Left lung (tissue), 10 donors: ENCODE results near the gene MARCHF3. TPM values are rescaled to one million over a fixed set of nuclear protein-coding genes. Genes with fewer than 3 reads are reported as not detected.

Experiments used
- ATAC-seq: fragments of 200-7000 bp; cut with Tn5 transposase; one replicate; pipeline ENCODE4 v1.9.1; 2020; ENCODE audit warnings: moderate library complexity
- DNase-seq, 4 donors: peaks; one replicate each; pipeline ENCODE4 v3.0.0-alpha.2; 2013 to 2020
- H3K27ac ChIP-seq, 2 donors: fragments of 200-600 bp; sonication (generic) in 1 of 2; one replicate each; pipeline versions ENCODE4 v1.5.0 to v1.8.0; 2020 to 2021
- H3K27me3 ChIP-seq, 2 donors: fragments of 200-600 bp; sonication (generic) in 1 of 2; one replicate each; pipeline versions ENCODE4 v1.5.0 to v1.8.0; 2020 to 2021
- H3K36me3 ChIP-seq, 2 donors: fragments of 200-600 bp; sonication (generic) in 1 of 2; one replicate each; pipeline versions ENCODE4 v1.5.0 to v1.8.0; 2020 to 2021
- H3K4me1 ChIP-seq, 2 donors: fragments of 200-600 bp; one replicate each; pipeline ENCODE4 v1.8.0; 2021
- H3K4me3 ChIP-seq, 2 donors: fragments of 200-600 bp; sonication (generic) in 1 of 2; one replicate each; pipeline versions ENCODE4 v1.5.0 to v1.8.0; 2020 to 2021; ENCODE audit warnings: mild to moderate bottlenecking in 1 of 2
- H3K9me3 ChIP-seq, 2 donors: fragments of 200-600 bp; sonication (generic) in 1 of 2; one replicate each; pipeline versions ENCODE4 v1.5.0 to v1.8.0; 2020 to 2021
- intact Hi-C, 2 donors: fragments of 100-400 bp; cut with DNase I; formaldehyde crosslinking; loops; one replicate each; pipeline versions ENCODE4 v1.11.2 to v1.14.2; 2022
- polyA plus RNA-seq, 6 donors: library from polyadenylated mRNA; unstranded; fragments of 120-200 nt; gene quantifications; one replicate each; pipeline ENCODE4 v1.2.1, GENCODE V29; 2013; ENCODE audit not compliant: insufficient read length in 6 of 6
- total RNA-seq, 2 donors: library from RNA; stranded (reverse); fragmentation: NEBNext Ultra II Directional; extraction: Animal tissue kit (Norgen Biotek cat#: 25700); gene quantifications; one replicate each; pipeline ENCODE4 v1.2.1, GENCODE V29; 2021
- TF ChIP-seq, protein P1 (sequence below), 2 donors: fragments of 200-600 bp; sonication (generic) in 1 of 2; IDR thresholded peaks; one replicate each; pipeline versions ENCODE4 v1.5.0 to v1.8.0; 2021; ENCODE audit warnings: antibody characterized with exemption in 2 of 2
- donor health status: DM: no; HTN: yes; CAD: no.
- donor health status: DM: no; HTN: no; CAD: no.

The MARCHF3 gene
- total and polyA plus RNA-seq, 8 donors, result 3.4 to 8.7 (median 5.5) TPM

DNA sequence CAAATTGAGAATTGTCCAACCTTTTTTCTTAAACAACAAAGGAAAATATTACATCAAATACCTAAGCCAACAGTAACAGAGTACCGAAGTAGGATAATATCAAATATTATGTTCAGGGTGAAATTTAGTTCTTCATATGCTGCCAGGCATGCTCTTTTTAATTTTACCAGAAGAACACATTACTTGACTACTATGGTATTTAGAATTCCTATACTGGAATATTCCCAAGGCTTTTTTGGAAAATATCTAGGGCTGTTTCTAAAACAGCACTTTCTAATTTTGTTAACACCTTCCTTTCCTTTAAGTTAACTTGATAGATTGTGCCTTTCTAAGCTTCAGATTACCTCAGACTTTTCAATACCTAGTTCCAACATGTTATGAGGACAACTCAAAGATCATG is 48.7 kb downstream of the MARCHF3 start:
- ATAC-seq (no peak), DNase-seq (no peak)
- Histone ChIP-seq H3K27ac (no peak overlapping the region), H3K36me3 (no peaks in the 10 kb centered on the region), H3K4me1 (no peaks in the 10 kb centered on the region), H3K4me3 (no peak overlapping the region), H3K27me3 (no peaks in the 10 kb centered on the region), H3K9me3 (no peaks in the 10 kb centered on the region)
- TF ChIP-seq, protein P1, sequence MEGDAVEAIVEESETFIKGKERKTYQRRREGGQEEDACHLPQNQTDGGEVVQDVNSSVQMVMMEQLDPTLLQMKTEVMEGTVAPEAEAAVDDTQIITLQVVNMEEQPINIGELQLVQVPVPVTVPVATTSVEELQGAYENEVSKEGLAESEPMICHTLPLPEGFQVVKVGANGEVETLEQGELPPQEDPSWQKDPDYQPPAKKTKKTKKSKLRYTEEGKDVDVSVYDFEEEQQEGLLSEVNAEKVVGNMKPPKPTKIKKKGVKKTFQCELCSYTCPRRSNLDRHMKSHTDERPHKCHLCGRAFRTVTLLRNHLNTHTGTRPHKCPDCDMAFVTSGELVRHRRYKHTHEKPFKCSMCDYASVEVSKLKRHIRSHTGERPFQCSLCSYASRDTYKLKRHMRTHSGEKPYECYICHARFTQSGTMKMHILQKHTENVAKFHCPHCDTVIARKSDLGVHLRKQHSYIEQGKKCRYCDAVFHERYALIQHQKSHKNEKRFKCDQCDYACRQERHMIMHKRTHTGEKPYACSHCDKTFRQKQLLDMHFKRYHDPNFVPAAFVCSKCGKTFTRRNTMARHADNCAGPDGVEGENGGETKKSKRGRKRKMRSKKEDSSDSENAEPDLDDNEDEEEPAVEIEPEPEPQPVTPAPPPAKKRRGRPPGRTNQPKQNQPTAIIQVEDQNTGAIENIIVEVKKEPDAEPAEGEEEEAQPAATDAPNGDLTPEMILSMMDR (IDR thresholded peaks at IDR 0.05), result no peak
- intact Hi-C loops, result no loop called here

DNA sequence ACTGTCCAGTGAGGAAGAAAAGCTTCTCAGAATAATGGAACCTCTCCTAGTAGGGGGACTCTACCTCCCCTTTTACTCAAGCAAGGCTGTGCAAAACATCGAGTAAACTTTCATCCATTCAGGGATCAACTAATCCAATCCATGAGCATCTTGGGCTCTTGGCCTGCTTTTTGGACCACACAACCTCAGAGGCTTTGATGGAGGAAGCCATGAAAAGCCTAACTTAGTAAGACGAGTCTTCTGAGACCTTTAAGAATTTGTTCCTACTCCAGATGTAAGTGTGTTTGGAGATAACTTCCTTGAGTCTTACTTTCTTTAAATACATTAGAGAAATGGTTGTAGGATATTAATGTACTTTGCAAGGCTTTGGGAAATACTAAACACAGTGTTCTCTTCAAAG is 49.1 kb downstream of the MARCHF3 start:
- H3K9me3 ChIP-seq, result no peaks in the 10 kb centered on the region
- TF ChIP-seq, protein P1 (IDR thresholded peaks at IDR 0.05), result no peak
- no peak overlapping the region for H3K4me3 ChIP-seq
- H3K36me3 ChIP-seq, result no peaks in the 10 kb centered on the region
- ATAC-seq (no peak), DNase-seq (no peak)
- H3K4me1 ChIP-seq, result no peaks in the 10 kb centered on the region
- intact Hi-C loops, result no loop called here
- H3K27me3 ChIP-seq, result no peaks in the 10 kb centered on the region
- no peak overlapping the region for H3K27ac ChIP-seq

DNA sequence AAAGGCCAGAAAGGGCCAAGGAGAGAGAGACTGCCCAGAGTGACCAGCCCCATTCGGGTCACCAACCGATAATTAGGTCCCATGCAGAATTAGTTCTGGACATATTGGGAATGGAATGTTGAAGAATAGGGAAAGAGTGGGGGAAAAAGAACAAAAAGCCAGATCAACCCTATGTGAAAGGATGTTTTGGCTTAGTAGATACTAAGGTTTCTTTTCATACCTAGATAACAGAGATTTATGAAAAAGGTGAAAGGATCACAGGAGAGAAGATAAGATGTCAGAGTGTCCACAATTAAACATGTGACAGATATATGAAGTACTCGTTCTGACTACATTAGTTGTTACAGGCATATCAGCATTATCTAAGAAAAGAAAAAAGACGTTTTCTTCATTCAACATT is 52.1 kb downstream of the MARCHF3 start:
- Histone ChIP-seq H3K27me3 (no peaks in the 10 kb centered on the region), H3K4me1 (peaks cover 0 to under 1% of the 10 kb centered on the region in 2 donors), H3K4me3 (no peak overlapping the region), H3K9me3 (no peaks in the 10 kb centered on the region), H3K36me3 (no peaks in the 10 kb centered on the region), H3K27ac (no peak overlapping the region)
- intact Hi-C loops, result no loop called here
- no peak for DNase-seq
- TF ChIP-seq, protein P1 (IDR thresholded peaks at IDR 0.05), result no peak
- ATAC-seq, result no peak

DNA sequence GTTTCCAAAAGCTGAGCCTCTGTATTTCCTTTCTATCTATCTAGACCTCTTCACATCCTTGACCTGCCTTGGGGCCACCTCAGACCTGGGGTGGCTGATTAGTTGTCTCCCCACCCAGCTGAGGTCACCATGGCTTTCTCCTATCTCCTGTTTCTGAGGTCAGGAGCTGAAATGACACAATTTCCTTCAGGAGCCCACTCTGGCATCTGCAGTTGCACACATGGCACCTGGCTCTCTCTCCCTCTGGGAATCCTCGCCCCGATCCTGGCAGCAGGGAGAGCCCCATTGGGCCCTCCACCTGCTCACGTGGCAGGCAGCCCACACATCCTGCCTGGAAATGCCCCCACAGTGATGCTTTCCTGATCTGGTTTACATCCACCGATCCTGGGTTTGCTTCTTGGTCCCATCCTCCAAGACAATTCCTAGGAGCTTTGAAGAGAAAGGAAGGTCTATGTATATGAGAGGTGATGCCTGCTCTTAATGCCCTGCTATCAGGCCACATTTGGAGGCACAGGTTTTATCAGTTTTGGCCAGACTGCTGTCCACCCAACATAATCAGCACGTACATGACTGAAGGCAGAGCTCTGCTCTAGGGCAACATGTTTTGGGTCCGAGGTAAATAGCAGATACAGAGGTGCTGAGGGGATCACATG is 53.7 kb downstream of the MARCHF3 start:
- no peak overlapping the region for H3K27ac ChIP-seq
- peak in 1 of 4 donors; percentile 43 for DNase-seq
- no peaks in the 10 kb centered on the region for H3K27me3 ChIP-seq
- intact Hi-C loops, result no loop called here
- H3K4me1 ChIP-seq, result peaks cover 4 to 16% of the 10 kb centered on the region in 2 donors
- ATAC-seq, result no peak
- no peaks in the 10 kb centered on the region for H3K9me3 ChIP-seq
- H3K36me3 ChIP-seq, result no peaks in the 10 kb centered on the region
- H3K4me3 ChIP-seq, result no peak overlapping the region
- TF ChIP-seq, protein P1 (IDR thresholded peaks at IDR 0.05), result no peak

DNA sequence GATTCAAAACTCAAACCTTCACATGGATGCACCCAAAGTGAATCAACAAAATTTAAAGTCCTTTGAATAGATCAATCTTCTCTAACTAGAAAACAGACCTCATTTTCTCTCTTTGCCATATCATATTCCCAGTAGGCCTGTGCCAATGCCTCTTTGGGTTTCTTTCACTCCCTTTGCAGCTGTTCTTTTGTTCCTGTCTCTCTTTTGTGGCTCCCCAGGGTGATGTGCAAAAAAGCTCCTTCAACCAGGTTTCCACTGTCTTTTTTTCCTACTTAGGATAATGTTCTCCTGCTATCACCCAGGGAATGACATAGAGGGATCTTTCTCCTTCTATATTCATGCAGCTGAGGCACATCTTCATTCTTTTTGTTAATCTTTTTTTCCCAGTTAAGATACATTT is 54.6 kb downstream of the MARCHF3 start:
- Histone ChIP-seq H3K4me1 (peaks cover 7 to 25% of the 10 kb centered on the region in 2 donors), H3K27ac (no peak overlapping the region), H3K36me3 (no peaks in the 10 kb centered on the region), H3K4me3 (no peak overlapping the region), H3K27me3 (no peaks in the 10 kb centered on the region), H3K9me3 (no peaks in the 10 kb centered on the region)
- TF ChIP-seq, protein P1 (IDR thresholded peaks at IDR 0.05), result no peak
- no peak for DNase-seq
- intact Hi-C loops, result no loop called here
- ATAC-seq, result no peak
